ENCODE measurements around the gene HS3ST5. TPM values are rescaled to one million over a fixed set of nuclear protein-coding genes. Genes with fewer than 3 reads are reported as not detected.

HS3ST5 gene
- total RNA-seq, 2 donors from 2014 or later = 0.05 to 0.16 TPM

DNA sequence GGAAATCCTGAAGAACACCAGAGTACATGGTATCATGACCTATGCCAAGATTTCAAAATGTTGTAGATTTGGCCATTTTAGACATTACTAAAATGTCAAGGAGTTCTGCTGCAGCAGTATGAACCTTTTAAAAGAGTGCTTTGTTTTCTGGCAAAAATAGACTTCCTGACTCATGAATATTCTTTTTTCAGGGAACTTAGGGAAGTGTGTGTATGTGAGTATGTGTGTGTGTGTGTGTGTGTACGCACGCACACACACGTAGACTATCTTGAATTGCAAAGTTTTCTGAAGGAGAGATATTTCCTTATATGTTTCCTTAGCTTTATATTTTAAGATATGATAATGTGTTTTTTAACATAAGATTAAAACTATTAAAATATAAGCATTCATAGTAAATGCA is 161.2 kb downstream of the HS3ST5 start:
- Histone ChIP-seq H3K4me1 (no peaks in the 10 kb centered on the region), H3K36me3 (no peaks in the 10 kb centered on the region), H3K27me3 (no peaks in the 10 kb centered on the region), H3K9me3 (no peaks in the 10 kb centered on the region), H3K9ac (ENCODE audit: low read depth in 2 of 2, low read length in 2 of 2) (no peak overlapping the region), H3K27ac (no peak overlapping the region), H3K4me3 (no peak overlapping the region)
- DNase-seq = no peak
- intact Hi-C loops (cut with DNase I) = no loop called here
- TF ChIP-seq, protein P1, sequence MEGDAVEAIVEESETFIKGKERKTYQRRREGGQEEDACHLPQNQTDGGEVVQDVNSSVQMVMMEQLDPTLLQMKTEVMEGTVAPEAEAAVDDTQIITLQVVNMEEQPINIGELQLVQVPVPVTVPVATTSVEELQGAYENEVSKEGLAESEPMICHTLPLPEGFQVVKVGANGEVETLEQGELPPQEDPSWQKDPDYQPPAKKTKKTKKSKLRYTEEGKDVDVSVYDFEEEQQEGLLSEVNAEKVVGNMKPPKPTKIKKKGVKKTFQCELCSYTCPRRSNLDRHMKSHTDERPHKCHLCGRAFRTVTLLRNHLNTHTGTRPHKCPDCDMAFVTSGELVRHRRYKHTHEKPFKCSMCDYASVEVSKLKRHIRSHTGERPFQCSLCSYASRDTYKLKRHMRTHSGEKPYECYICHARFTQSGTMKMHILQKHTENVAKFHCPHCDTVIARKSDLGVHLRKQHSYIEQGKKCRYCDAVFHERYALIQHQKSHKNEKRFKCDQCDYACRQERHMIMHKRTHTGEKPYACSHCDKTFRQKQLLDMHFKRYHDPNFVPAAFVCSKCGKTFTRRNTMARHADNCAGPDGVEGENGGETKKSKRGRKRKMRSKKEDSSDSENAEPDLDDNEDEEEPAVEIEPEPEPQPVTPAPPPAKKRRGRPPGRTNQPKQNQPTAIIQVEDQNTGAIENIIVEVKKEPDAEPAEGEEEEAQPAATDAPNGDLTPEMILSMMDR (IDR thresholded peaks at IDR 0.05) = no peak

DNA sequence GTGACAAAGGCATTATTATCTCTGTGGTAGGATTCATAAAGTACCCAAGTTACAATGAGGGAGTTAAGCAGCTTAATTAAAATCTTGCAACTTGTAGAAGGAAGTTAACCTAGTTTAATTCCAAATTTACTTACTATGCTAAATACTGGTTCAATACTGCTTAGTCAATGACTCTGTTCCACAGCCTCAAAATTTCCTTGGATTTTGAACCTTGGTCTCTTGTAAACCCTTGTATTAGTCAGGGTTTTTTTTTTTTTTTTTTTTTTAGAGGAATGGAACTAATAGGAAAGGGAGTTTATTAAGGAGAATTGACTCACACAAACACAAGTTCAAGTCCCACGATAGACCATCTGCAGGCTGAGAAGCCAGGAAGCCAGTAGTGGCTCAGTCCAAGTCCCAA is 163.4 kb downstream of the HS3ST5 start:
- Histone ChIP-seq H3K27ac (no peak overlapping the region), H3K27me3 (no peaks in the 10 kb centered on the region), H3K36me3 (no peaks in the 10 kb centered on the region), H3K9me3 (no peaks in the 10 kb centered on the region), H3K4me3 (no peak overlapping the region), H3K4me1 (no peaks in the 10 kb centered on the region), H3K9ac (ENCODE audit: low read depth in 2 of 2, low read length in 2 of 2) (no peak overlapping the region)
- DNase-seq = no peak
- intact Hi-C loops (cut with DNase I) = no loop called here
- TF ChIP-seq, protein P1 (IDR thresholded peaks at IDR 0.05) = no peak

DNA sequence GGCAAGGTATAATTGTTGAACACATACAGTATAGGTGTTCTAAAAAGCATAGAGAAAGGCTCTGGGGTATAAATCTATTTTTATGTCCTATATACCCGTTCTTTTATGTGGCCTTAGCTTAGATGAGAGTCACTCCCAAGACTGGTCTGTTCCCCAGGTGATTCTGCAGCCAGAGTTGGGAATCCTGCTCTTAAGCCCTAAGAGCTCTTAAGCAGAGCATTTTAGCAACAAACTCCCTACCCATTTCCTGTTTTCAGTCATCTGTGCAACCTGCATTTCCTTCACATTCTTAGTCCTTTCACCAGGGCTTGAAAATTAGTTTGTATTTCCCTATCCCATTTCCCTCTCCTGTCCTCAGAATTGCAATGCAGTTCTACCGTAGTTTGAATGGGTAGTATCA is 166.1 kb downstream of the HS3ST5 start:
- TF ChIP-seq, protein P1 (IDR thresholded peaks at IDR 0.05) = no peak
- H3K9me3 ChIP-seq = no peaks in the 10 kb centered on the region
- intact Hi-C loops (cut with DNase I) = no loop called here
- H3K27ac ChIP-seq = no peak overlapping the region
- no peaks in the 10 kb centered on the region for H3K27me3 ChIP-seq
- H3K36me3 ChIP-seq = no peaks in the 10 kb centered on the region
- H3K4me3 ChIP-seq = no peak overlapping the region
- H3K9ac ChIP-seq (ENCODE audit: low read depth in 2 of 2, low read length in 2 of 2) = no peak overlapping the region
- no peaks in the 10 kb centered on the region for H3K4me1 ChIP-seq
- no peak for DNase-seq

DNA sequence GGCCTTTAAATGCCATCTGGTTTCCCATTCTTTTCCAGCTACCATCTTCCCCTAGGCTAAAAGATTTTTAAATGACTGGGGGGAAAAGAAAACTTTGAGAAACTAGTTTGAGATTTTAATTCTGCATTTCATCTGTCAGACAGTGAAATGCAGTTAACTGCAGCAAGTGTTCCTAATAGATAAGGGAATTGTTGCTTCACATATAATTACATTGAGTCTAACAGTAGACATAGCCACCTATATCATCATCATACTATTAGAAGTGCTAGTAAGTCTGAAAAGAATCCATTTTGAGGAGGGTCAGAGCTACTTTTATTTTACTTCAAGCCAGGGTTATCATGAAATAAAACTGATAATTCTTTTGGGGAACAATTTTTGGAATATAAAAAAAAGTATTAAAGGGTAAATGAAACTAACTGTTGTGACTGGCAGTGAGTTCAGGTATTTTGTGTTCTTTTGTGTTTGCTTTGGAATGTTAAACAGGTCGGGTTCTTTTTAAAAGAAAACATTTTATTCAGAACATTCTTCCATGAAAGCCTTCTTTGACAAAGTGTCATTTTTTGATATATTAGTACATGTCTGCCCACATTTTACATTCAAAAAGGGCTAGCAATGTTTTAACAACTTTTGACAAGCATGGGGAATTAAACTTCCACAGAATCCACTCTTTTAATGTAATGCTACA is 170.1 kb downstream of the HS3ST5 start:
- no peak for DNase-seq
- intact Hi-C loops (cut with DNase I) = no loop called here
- TF ChIP-seq, protein P1 (IDR thresholded peaks at IDR 0.05) = no peak

DNA sequence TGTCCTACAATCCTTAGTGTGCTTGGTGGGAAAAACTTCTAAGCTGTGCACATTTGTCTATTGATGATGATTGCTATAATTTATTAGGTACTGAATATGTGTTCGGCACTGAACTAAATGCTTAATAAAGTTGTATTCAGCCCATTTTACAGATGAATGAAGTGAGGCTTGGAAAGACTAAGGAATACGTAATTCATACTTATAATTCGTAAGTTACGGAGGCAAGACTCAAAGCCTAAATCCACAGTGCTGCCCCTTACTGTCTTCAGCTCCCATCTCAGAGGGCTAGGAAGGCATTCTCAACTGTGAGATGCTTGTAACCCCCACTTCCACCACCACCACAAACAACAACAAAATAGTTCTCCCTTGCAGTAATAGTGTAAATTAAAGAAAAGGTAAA is 171.3 kb downstream of the HS3ST5 start:
- Histone ChIP-seq H3K27me3 (no peaks in the 10 kb centered on the region), H3K4me1 (no peaks in the 10 kb centered on the region), H3K27ac (no peak overlapping the region), H3K9me3 (no peaks in the 10 kb centered on the region), H3K36me3 (no peaks in the 10 kb centered on the region), H3K4me3 (no peak overlapping the region), H3K9ac (ENCODE audit: low read depth in 2 of 2, low read length in 2 of 2) (no peak overlapping the region)
- intact Hi-C loops (cut with DNase I) = no loop called here
- DNase-seq = no peak
- TF ChIP-seq, protein P1 (IDR thresholded peaks at IDR 0.05) = no peak

More for the DNA sequence above, 170.1 kb downstream of the HS3ST5 start:
- no peak overlapping the region for H3K27ac ChIP-seq
- H3K4me1 ChIP-seq = no peaks in the 10 kb centered on the region
- H3K36me3 ChIP-seq = no peaks in the 10 kb centered on the region
- H3K9me3 ChIP-seq = no peaks in the 10 kb centered on the region
- H3K9ac ChIP-seq (ENCODE audit: low read depth in 2 of 2, low read length in 2 of 2) = no peak overlapping the region
- H3K27me3 ChIP-seq = no peaks in the 10 kb centered on the region
- H3K4me3 ChIP-seq = no peak overlapping the region

All from colonic mucosa (tissue), 4 donors.